Stomach smooth muscle (tissue), 2 donors: ENCODE data around the gene CCDC187.
"Not testable (repeated sequence)": the region's sequence is repeated elsewhere in the genome, so short reads cannot be mapped to it uniquely, and the experiment has no call there.

Experiments used
- H3K27ac ChIP-seq: one replicate; pipeline ENCODE4 v1.7.0; 2013; ENCODE audit warnings: mild to moderate bottlenecking, low read length, inconsistent platforms
- H3K27me3 ChIP-seq, 2 donors: one replicate each; pipeline ENCODE4 v1.7.0; 2013; ENCODE audit warnings: low read length in 2 of 2; ENCODE audit not compliant: insufficient read depth in 2 of 2, control insufficient read depth in 1 of 2
- H3K36me3 ChIP-seq, 2 donors: one replicate each; pipeline ENCODE4 v1.7.0; 2013; ENCODE audit warnings: low read length in 2 of 2; ENCODE audit not compliant: control insufficient read depth in 2 of 2, insufficient read depth in 2 of 2
- H3K4me1 ChIP-seq: one replicate; pipeline ENCODE4 v1.7.0; 2013; ENCODE audit warnings: low read length; ENCODE audit not compliant: control insufficient read depth, insufficient read depth
- H3K4me3 ChIP-seq, 2 donors: one replicate each; pipeline ENCODE4 v1.7.0; 2013; ENCODE audit warnings: low read length in 2 of 2
- H3K9ac ChIP-seq, 2 donors: one replicate each; pipeline ENCODE4 v1.7.0; 2013; ENCODE audit warnings: low read length in 2 of 2, mild to moderate bottlenecking in 1 of 2
- H3K9me3 ChIP-seq, 2 donors: one replicate each; pipeline ENCODE4 v1.7.0; 2013; ENCODE audit warnings: low read length in 2 of 2; ENCODE audit not compliant: control insufficient read depth in 2 of 2
- donor health status: healthy.
- donor health status: Pancreatic carcinoma.

CCDC187 gene

GRCh38 chr9:136326761-136327303 lies 22.9 kb upstream of the CCDC187 start:
- H3K4me1 ChIP-seq, result peaks cover 31% of the 10 kb centered on the region
- H3K4me3 ChIP-seq, result peak overlapping the region; percentile 19 to 69
- H3K27ac ChIP-seq, result peak overlapping the region; percentile 53
- peak overlapping the region; percentile 41 to 47 for H3K9ac ChIP-seq
- no peaks in the 10 kb centered on the region for H3K9me3 ChIP-seq
- no peaks in the 10 kb centered on the region for H3K27me3 ChIP-seq
- no peaks in the 10 kb centered on the region for H3K36me3 ChIP-seq

- Histone ChIP-seq H3K27ac (peak overlapping the region; percentile 53), H3K9ac (peak overlapping the region; percentile 41 to 47), H3K4me3 (peak overlapping the region in 1 of 2 donors; percentile 69), H3K9me3 (no peaks in the 10 kb centered on the region), H3K27me3 (no peaks in the 10 kb centered on the region), H3K36me3 (no peaks in the 10 kb centered on the region), H3K4me1 (peaks cover 31% of the 10 kb centered on the region)
These were observed 22.3 kb upstream of the CCDC187 start for GRCh38 chr9:136326061-136326760.

GRCh38 chr9:136325358-136325757 lies 21.5 kb upstream of the CCDC187 start:
- no peak overlapping the region for H3K4me3 ChIP-seq
- no peaks in the 10 kb centered on the region for H3K36me3 ChIP-seq
- peaks cover 31% of the 10 kb centered on the region for H3K4me1 ChIP-seq
- H3K9me3 ChIP-seq, result no peaks in the 10 kb centered on the region
- H3K27me3 ChIP-seq, result no peaks in the 10 kb centered on the region
- H3K9ac ChIP-seq, result no peak overlapping the region
- no peak overlapping the region for H3K27ac ChIP-seq

- H3K9me3 ChIP-seq, result no peaks in the 10 kb centered on the region
- H3K27me3 ChIP-seq, result no peaks in the 10 kb centered on the region
- H3K27ac ChIP-seq, result no peak overlapping the region
- H3K4me3 ChIP-seq, result no peak overlapping the region
- no peak overlapping the region for H3K9ac ChIP-seq
- H3K36me3 ChIP-seq, result no peaks in the 10 kb centered on the region
- peaks cover 31% of the 10 kb centered on the region for H3K4me1 ChIP-seq
These were observed 20.8 kb upstream of the CCDC187 start for GRCh38 chr9:136324501-136325300.

- H3K4me3 ChIP-seq, result no peak overlapping the region
- H3K9ac ChIP-seq, result no peak overlapping the region
- peaks cover 18% of the 10 kb centered on the region for H3K4me1 ChIP-seq
- H3K27me3 ChIP-seq, result no peaks in the 10 kb centered on the region
- no peak overlapping the region for H3K27ac ChIP-seq
- no peaks in the 10 kb centered on the region for H3K9me3 ChIP-seq
- no peaks in the 10 kb centered on the region for H3K36me3 ChIP-seq
These were observed 19.5 kb upstream of the CCDC187 start for GRCh38 chr9:136323371-136323789.

GRCh38 chr9:136322756-136323330 lies 18.9 kb upstream of the CCDC187 start:
- H3K4me3 ChIP-seq, result no peak overlapping the region
- no peaks in the 10 kb centered on the region for H3K27me3 ChIP-seq
- peaks cover 13% of the 10 kb centered on the region for H3K4me1 ChIP-seq
- H3K27ac ChIP-seq, result no peak overlapping the region
- H3K9me3 ChIP-seq, result no peaks in the 10 kb centered on the region
- H3K36me3 ChIP-seq, result no peaks in the 10 kb centered on the region
- no peak overlapping the region for H3K9ac ChIP-seq

GRCh38 chr9:136321561-136321960 lies 17.7 kb upstream of the CCDC187 start:
- Histone ChIP-seq H3K27me3 (no peaks in the 10 kb centered on the region), H3K36me3 (no peaks in the 10 kb centered on the region), H3K4me3 (no peak overlapping the region), H3K4me1 (peaks cover 7% of the 10 kb centered on the region), H3K27ac (no peak overlapping the region), H3K9ac (no peak overlapping the region), H3K9me3 (no peaks in the 10 kb centered on the region)

GRCh38 chr9:136320972-136321371 lies 17.1 kb upstream of the CCDC187 start:
- H3K9ac ChIP-seq, H3K4me3 ChIP-seq, H3K27ac ChIP-seq, H3K36me3 ChIP-seq, H3K9me3 ChIP-seq, H3K4me1 ChIP-seq, H3K27me3 ChIP-seq: not testable (repeated sequence)

GRCh38 chr9:136319955-136320354 lies 16.1 kb upstream of the CCDC187 start:
- H3K27ac ChIP-seq, H3K9me3 ChIP-seq, H3K9ac ChIP-seq, H3K36me3 ChIP-seq, H3K4me3 ChIP-seq, H3K4me1 ChIP-seq, H3K27me3 ChIP-seq: not testable (repeated sequence)

GRCh38 chr9:136319244-136319643 lies 15.3 kb upstream of the CCDC187 start:
- H3K27ac ChIP-seq, H3K27me3 ChIP-seq, H3K9ac ChIP-seq, H3K9me3 ChIP-seq, H3K36me3 ChIP-seq, H3K4me3 ChIP-seq, H3K4me1 ChIP-seq: not testable (repeated sequence)
